Ovary (tissue), 3 donors: Measurements from ENCODE around the gene KRT17.
"Not testable (repeated sequence)": the region's sequence is repeated elsewhere in the genome, so short reads cannot be mapped to it uniquely, and the experiment has no call there.

ENCODE experiments used
- POLR2A ChIP-seq: fragments of 450-650 bp; IDR thresholded peaks from one replicate; pipeline ENCODE4 v1.6.1; 2017; ENCODE audit warnings: antibody characterized with exemption, mild to moderate bottlenecking, moderate library complexity
- TF ChIP-seq, protein P1 (sequence below), 3 donors: fragments of 450-650 bp in 2 of 3; fragments of 200-600 bp in 1 of 3; IDR thresholded peaks; one replicate each; pipeline versions ENCODE4 v1.5.1 to v1.8.0; 2016 to 2022; ENCODE audit warnings: antibody characterized with exemption in 3 of 3, mild to moderate bottlenecking in 1 of 3
- donor health status: DM: no; HTN: no; CAD: no.

DNA sequence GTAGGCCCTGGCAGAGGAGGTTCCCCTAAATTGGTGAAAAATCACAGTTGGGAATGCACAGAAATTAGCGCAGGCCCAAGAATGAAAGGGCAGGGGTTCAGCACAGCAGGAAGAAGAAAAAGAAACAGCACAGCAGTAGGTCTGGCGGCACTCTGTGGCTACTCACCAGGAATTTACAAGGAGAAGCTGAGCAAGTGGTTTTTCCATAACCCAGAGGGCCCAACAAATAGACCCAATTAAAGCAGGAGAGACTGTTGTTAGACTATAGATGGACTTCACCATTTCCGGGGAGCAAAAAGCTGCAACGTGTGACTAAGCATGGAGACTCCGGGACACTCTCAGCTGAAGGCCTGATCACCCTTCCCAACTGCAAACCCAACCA lies 2.5 kb upstream of the KRT17 start:
- not testable (repeated sequence) for TF ChIP-seq POLR2A
- TF ChIP-seq, protein P1, sequence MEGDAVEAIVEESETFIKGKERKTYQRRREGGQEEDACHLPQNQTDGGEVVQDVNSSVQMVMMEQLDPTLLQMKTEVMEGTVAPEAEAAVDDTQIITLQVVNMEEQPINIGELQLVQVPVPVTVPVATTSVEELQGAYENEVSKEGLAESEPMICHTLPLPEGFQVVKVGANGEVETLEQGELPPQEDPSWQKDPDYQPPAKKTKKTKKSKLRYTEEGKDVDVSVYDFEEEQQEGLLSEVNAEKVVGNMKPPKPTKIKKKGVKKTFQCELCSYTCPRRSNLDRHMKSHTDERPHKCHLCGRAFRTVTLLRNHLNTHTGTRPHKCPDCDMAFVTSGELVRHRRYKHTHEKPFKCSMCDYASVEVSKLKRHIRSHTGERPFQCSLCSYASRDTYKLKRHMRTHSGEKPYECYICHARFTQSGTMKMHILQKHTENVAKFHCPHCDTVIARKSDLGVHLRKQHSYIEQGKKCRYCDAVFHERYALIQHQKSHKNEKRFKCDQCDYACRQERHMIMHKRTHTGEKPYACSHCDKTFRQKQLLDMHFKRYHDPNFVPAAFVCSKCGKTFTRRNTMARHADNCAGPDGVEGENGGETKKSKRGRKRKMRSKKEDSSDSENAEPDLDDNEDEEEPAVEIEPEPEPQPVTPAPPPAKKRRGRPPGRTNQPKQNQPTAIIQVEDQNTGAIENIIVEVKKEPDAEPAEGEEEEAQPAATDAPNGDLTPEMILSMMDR (IDR thresholded peaks at IDR 0.05) = not testable (repeated sequence)
